Myocyte (in vitro differentiated cells): Measurements from ENCODE around the gene MSH3. TPM values are rescaled to one million over a fixed set of nuclear protein-coding genes. Genes with fewer than 3 reads are reported as not detected.
"Not testable (repeated sequence)": the region's sequence is repeated elsewhere in the genome, so short reads cannot be mapped to it uniquely, and the experiment has no call there.

ENCODE experiments used
- DNase-seq: peaks from one replicate; pipeline ENCODE4 v3.0.0-alpha.2; 2012; ENCODE audit warnings: low read depth
- total RNA-seq: library from RNA; depleted of rRNA; stranded (reverse); fragments of >200 nt; gene quantifications from 2 replicates; pipeline ENCODE4 v1.2.3, GENCODE V29; 2014

The MSH3 gene
- total RNA-seq, 1 donor from 2014 or later = 12.0 TPM

- DNase-seq = not testable (repeated sequence)
Measured at GRCh38 chr5:80846422-80846821, 192.0 kb downstream of the MSH3 start.

DNA sequence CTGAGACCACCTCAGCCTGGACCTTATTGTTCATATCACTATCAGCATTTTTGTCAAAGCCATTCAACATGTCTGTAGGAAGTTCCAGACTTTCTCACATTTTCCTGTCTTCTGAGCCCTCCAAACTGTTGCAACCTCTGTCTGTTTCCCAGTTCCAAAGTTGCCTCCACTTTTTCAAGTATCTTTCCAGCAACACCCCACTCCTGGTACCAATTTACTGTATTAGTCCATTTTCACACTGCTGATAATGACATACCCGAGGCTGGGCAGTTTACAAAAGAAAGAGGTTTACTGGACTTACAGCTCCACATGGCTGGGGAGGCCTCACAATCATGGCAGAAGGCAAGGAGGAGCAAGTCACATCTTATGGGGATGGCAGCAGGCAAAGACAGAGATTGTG is 195.7 kb downstream of the MSH3 start:
- DNase-seq = not testable (repeated sequence)

GRCh38 chr5:80852331-80853245 is 198.1 kb downstream of the MSH3 start:
- no peak for DNase-seq

- no peak for DNase-seq
Measured at GRCh38 chr5:80853413-80853812, 199.0 kb downstream of the MSH3 start.

DNA sequence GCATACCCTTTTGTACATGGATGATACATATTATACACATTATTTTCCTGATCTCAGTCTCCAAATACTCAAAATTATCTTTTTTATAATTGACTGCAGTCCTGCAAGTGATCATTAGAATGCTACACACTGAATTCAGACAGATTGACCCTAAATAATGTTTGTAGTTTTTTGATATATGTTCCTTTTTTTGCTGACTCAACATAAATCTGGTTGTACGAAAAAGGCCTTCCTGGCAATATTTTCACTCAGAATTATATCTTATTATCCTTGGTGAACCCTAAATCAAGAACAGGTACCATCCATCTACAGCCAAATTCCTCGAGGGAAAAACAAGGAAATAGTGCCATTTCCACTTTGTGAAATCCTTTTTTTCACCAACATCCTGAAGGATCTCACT is 200.1 kb downstream of the MSH3 start:
- no peak for DNase-seq

DNA sequence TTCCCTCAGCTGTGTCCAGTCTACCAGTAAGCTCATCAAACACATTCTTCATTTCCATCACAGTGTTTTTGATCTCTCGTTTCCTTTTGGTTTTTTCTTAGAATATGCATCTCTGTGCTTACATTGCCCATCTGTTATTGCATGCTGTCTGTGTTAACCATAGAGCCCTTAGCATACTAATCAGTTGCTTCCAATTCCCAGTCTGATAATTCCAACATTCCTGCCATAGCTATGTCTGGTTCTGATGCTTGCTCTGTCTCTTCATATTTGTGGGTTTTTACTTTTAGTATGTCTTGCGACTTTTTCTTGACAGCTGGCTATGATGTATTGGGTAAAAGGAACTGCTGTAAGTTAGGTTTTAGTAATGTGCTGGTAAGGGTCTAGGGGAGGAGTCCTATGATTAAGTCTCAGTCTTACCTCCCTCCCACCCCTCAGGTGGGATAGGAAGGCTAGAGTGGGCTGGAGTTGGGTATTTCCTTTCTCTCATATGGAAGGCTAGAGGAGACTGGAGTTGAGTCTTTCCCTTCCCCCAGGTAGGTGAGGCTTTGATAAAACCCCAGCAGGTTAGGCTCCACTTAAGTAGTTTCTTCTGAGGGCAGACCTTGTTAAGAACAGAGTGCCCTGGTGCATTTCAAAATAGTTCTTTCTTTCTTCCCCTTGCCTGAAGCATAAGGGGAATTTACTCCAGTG is 206.6 kb downstream of the MSH3 start:
- DNase-seq = peak; percentile 9

- DNase-seq = no peak
Measured at GRCh38 chr5:80863708-80864107, 209.3 kb downstream of the MSH3 start.

DNA sequence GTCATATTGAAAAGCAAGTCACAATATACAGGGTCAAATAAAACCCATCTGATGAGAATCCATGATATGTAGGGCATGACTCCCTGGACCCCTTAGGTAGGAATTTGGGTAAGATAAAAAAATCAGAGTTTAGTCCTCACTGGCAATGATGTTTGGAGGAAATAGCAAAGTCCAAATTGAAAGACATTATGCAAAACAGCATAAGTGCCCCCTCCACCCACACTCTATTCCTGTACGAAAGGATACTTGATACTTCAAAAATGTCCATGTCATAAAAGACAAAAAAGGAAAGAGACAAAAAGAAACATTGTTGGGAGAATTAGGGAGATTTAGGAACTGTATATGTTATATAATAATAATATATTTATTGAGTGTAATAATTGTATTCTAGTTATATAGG is 209.7 kb downstream of the MSH3 start:
- no peak for DNase-seq

DNA sequence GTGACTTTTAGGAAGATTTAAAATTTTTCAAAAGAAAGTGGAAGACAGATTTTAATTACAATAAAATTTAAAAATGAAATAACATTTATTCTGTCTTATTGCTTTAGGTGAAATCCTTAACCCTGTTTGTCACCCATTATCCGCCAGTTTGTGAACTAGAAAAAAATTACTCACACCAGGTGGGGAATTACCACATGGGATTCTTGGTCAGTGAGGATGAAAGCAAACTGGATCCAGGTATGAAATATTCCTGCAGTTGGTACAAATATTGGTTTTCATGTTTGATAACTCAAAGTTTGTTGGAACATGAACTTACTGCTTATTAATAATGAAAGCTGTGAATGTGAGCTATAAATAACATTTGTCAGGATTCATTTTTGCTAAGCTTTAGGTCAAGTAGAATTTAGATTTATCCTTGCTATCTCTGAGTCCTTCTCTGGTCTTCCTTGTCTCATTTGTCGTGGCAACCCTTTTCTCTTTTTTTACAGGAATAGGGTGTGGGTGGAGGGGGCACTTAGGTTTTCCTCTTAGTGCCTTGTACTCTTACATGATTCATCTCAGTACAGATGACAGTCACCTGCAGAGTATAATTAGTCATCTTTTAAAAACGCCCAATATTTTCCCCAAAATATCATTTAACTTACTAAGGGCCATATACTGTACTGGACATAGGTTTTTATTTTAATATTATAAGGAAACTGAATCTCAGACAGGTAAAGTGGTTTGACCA is 210.4 kb downstream of the MSH3 start:
- no peak for DNase-seq

DNA sequence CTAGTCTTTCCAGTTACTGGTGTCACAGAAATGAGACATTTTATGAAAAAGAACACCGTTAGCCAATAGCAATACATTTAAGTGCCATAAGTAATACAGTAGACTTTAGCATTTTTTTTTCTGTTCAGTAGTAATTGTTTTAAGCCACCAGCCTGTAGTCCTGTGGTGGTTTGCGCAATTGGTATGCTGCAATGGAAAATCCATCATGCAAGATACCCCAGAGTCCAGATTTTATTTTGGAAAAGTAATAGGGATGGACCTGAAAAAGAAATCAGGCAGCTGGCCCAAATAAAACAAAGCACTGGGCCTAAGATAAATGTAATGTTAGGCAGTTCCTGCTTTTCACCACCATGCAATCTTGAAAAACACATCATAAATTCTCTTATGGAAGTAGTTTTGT is 211.1 kb downstream of the MSH3 start:
- DNase-seq = no peak

- DNase-seq = no peak
Measured at GRCh38 chr5:80866371-80866770, 211.9 kb downstream of the MSH3 start.

DNA sequence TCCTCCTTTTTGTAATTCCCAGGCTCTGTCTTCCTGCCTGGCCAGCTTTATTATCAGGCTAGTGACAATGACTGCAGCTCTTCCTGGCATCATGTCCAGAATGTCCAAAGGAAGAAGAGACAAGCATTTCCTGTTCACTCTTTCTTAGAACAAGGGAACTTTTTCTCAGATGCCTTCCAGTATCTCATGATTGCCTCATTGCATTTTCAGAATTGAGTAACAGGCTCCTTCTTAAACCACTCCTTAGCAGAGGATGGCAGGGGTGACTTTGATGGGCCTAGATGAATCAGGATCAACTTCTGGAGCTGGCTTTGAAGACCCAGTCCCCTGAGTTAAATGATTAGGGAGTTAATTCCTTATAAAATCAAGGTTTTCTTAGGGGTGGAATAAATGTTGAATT is 212.8 kb downstream of the MSH3 start:
- DNase-seq = no peak

DNA sequence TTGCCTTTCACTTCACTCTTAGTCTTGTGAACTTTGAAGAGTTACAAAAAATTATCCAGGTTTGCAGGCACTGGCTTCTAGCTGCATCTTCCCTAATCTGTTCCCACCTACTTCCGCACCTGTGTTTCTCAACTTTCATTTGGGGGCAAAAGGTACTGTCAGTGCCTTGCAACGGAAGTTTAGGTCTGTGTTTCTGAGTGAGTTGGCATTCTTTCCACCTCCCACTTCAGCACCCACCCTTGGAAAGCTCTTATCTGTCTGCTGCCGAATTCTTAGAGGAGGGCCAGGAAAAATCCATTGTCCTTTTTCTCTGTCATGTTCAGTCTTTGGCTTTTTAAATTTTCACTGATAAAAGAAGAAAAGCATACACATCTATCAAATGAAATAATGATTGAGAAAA is 216.0 kb downstream of the MSH3 start:
- DNase-seq = no peak

- peak; percentile 47 for DNase-seq
Measured at GRCh38 chr5:80871541-80871961, 217.1 kb downstream of the MSH3 start.

DNA sequence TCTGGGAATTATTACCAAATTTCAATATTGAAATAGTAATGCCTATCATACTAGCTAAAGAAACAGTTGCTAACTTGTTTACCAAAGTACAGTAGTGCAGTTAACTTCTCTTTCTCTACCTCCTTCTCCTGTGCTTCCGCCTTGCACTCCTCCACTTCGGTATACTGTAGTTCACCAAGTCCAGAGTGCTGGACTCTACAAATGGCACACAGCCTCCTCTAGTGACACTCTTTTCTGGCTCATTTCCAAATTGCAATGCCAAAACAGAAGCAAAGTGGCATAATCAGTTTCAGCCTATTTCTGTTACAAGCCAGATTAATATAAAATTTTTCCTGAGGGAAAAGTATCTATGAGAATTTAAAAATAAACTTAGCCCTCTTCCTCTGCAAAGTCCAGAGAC is 219.7 kb downstream of the MSH3 start:
- DNase-seq = no peak

DNA sequence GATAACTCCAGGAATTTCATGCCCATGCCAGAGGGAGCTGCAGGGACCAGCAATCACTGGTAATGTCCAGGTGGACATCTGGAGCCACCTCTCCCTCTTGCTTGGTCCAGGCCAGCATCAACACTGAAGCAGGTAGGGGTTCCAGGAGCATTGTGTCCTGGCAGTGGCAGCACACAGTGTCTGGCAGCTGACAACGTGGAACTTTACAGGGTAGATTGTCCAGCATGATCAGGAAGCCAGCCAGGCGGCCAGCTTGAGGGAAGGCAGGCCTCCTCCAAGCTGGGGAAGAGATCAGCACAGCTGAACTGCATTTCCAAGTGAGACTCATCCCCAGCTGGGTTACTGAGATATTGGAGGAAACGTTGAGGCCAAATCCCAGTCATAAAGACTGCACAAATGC is 223.1 kb downstream of the MSH3 start:
- no peak for DNase-seq

GRCh38 chr5:80881726-80882125 is 227.3 kb downstream of the MSH3 start:
- DNase-seq = no peak

GRCh38 chr5:80883390-80883789 is 228.9 kb downstream of the MSH3 start:
- DNase-seq = not testable (repeated sequence)

DNA sequence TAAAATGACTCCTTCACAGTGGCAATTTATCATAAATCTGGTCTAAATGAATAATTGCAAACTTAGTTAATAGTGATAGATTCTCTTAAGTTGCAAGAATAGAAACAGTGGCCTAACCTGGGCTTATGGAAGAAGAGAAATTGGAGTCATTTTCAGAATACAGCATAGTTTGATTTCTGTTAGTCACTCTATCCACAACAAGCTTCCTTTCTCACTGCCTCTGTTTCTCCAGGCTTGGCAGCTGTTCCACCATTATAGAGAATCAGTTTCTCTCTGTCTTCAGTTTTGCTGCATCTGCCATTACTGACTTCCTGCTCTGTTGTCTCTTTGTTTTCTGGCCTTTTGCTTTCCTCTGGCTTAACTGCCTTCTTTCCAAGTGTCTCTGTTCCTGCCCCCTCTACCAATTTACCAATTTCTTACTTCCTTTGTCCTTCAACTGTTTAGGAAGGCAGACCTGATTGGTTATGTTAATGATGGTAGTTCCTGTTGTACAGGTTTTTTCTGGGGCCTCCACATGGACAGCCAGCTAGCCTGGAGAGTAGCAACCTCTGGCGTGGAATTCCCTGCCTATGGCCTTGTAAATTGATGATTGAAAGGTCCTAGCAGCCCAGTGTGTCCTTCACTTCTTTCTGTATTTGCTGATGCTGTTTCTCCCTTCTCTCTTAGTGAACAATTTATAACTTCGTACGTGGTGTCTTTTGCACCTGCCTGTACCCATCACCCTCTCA is 229.8 kb downstream of the MSH3 start:
- no peak for DNase-seq

- DNase-seq = no peak
Measured at GRCh38 chr5:80884929-80885328, 230.5 kb downstream of the MSH3 start.

DNA sequence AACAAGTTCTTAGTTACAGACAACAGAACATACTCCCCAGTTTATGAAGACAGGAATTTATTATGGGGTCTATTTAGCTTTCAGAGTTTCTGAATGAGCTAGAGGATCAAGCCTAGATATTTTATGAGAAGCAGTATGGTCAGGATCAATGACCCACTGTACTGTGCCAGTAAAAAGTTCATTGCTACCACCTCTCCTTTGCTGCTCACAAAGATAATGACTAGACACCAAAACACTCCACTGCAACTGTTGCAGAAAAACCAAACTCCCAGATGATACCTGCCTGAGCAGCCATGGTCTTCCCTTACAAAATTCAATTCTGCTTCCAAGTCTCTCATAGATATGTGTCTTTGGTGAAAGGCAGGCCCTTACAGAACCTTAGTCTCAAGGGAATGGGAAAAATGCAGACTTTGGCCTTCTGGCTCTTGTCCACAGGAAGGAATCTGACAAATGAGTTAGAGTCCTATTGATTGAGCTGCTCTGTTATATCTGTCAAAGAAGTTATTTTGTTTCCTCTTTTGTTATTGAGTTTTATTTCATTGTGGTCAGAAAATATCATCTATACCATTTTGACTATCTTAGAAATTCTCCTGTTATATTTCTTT is 231.0 kb downstream of the MSH3 start:
- DNase-seq = peak; percentile 12
